ENCODE results near the gene STAM2.
"Not testable (repeated sequence)": the region's sequence is repeated elsewhere in the genome, so short reads cannot be mapped to it uniquely, and the experiment has no call there.

STAM2 gene

GRCh38 chr2:152165780-152166179 lies 9.8 kb downstream of the STAM2 start:
- Histone ChIP-seq H4K20me1 (ENCODE audit: insufficient read depth, low read length, poor library complexity, severe bottlenecking) (peaks cover 3% of the 10 kb centered on the region), H3K9me3 (ENCODE audit: insufficient read depth, low read depth, low read length) (no peaks in the 10 kb centered on the region), H3K4me2 (ENCODE audit: low read depth, low read length, poor library complexity, severe bottlenecking) (no peak overlapping the region), H3K9ac (ENCODE audit: low read depth, low read length, poor library complexity, severe bottlenecking) (no peak overlapping the region), H3K79me2 (ENCODE audit: insufficient read depth, low read length) (peaks cover 66% of the 10 kb centered on the region), H3K4me3 (ENCODE audit: low read length, poor library complexity, severe bottlenecking) (no peak overlapping the region), H3K36me3 (ENCODE audit: insufficient read depth, low read length) (no peaks in the 10 kb centered on the region), H3K27me3 (ENCODE audit: insufficient read depth, low read length, poor library complexity, severe bottlenecking) (no peaks in the 10 kb centered on the region), H3F3A (ENCODE audit: low read depth) (no peaks in the 10 kb centered on the region), H2AFZ (ENCODE audit: low read length) (no peak overlapping the region), H3K9me2 (replicated peaks; ENCODE audit: low read depth, low read length) (no peaks in the 10 kb centered on the region), H3K4me1 (ENCODE audit: insufficient read depth, low read length, poor library complexity, severe bottlenecking) (peaks cover 9% of the 10 kb centered on the region)
- TF ChIP-seq EZH2phosphoT487 (IDR thresholded peaks at IDR 0.05; ENCODE audit: borderline replicate concordance) = no peak
- no peak for TF ChIP-seq CTCF (conservative IDR thresholded peaks at IDR 0.05; ENCODE audit: low read length)

GRCh38 chr2:152165306-152165705 lies 10.3 kb downstream of the STAM2 start:
- Histone ChIP-seq H3K9me2 (replicated peaks; ENCODE audit: low read depth, low read length) (no peaks in the 10 kb centered on the region), H3K36me3 (ENCODE audit: insufficient read depth, low read length) (no peaks in the 10 kb centered on the region), H3K9me3 (ENCODE audit: insufficient read depth, low read depth, low read length) (no peaks in the 10 kb centered on the region), H3K9ac (ENCODE audit: low read depth, low read length, poor library complexity, severe bottlenecking) (no peak overlapping the region), H4K20me1 (ENCODE audit: insufficient read depth, low read length, poor library complexity, severe bottlenecking) (peaks cover 3% of the 10 kb centered on the region), H2AFZ (ENCODE audit: low read length) (no peak overlapping the region), H3K4me2 (ENCODE audit: low read depth, low read length, poor library complexity, severe bottlenecking) (no peak overlapping the region), H3K79me2 (ENCODE audit: insufficient read depth, low read length) (peaks cover 62% of the 10 kb centered on the region), H3K4me1 (ENCODE audit: insufficient read depth, low read length, poor library complexity, severe bottlenecking) (peaks cover 9% of the 10 kb centered on the region), H3F3A (ENCODE audit: low read depth) (no peaks in the 10 kb centered on the region), H3K27me3 (ENCODE audit: insufficient read depth, low read length, poor library complexity, severe bottlenecking) (no peaks in the 10 kb centered on the region), H3K4me3 (ENCODE audit: low read length, poor library complexity, severe bottlenecking) (no peak overlapping the region)
- no peak for TF ChIP-seq CTCF (conservative IDR thresholded peaks at IDR 0.05; ENCODE audit: low read length)
- no peak for TF ChIP-seq EZH2phosphoT487 (IDR thresholded peaks at IDR 0.05; ENCODE audit: borderline replicate concordance)

DNA sequence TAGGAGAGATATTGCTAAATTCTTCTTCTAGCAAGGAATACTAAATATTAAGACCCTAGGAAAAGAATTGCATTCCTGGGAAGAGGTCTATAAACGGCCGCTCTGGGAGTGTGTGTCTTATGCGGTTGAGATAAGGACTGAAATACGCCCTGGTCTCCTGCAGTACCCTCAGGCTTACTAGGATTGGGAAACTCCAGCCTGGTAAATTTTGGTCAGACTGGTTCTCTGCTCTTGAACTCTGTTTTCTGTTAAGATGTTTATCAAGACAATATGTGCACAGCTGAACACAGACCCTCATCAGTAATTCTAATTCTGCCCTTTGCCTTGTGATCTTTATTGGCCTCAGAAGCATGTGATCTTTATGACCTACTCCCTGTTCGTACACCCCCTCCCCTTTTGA lies 11.9 kb downstream of the STAM2 start:
- not testable (repeated sequence) for H3K4me3 ChIP-seq (ENCODE audit: low read length, poor library complexity, severe bottlenecking); H4K20me1 ChIP-seq (ENCODE audit: insufficient read depth, low read length, poor library complexity, severe bottlenecking)
- peaks cover 45% of the 10 kb centered on the region; the same call in 1 of the 2 replicates for H3K79me2 ChIP-seq (ENCODE audit: insufficient read depth, low read length)

DNA sequence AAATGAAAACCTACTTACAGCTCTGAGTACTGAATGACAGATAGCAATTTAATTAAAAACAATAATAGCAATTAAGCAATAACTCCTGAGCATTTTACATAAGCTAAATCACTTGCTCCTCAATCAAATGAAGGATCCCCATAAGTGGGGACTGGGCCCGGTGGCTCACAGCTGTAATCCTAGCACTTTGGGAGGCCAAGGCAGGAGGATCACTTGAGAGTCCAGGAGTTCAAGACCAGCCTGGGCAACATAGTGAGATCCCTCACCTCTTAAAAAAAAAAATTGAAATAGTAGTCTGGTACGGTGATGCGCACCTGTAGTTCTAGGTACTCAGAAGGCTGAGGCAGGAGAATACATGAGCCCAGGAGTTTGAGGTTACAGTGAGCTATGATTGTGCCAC lies 13.4 kb downstream of the STAM2 start:
- Histone ChIP-seq H3K4me1 (ENCODE audit: insufficient read depth, low read length, poor library complexity, severe bottlenecking) (peaks cover 7% of the 10 kb centered on the region), H3K9me2 (replicated peaks; ENCODE audit: low read depth, low read length) (no peaks in the 10 kb centered on the region), H3F3A (ENCODE audit: low read depth) (no peaks in the 10 kb centered on the region), H3K4me2 (ENCODE audit: low read depth, low read length, poor library complexity, severe bottlenecking) (no peak overlapping the region), H3K9ac (ENCODE audit: low read depth, low read length, poor library complexity, severe bottlenecking) (no peak overlapping the region), H3K79me2 (ENCODE audit: insufficient read depth, low read length) (peaks cover 49% of the 10 kb centered on the region; the same call in 1 of the 2 replicates), H2AFZ (ENCODE audit: low read length) (no peak overlapping the region), H3K4me3 (ENCODE audit: low read length, poor library complexity, severe bottlenecking) (no peak overlapping the region), H3K27me3 (ENCODE audit: insufficient read depth, low read length, poor library complexity, severe bottlenecking) (no peaks in the 10 kb centered on the region), H3K36me3 (ENCODE audit: insufficient read depth, low read length) (no peaks in the 10 kb centered on the region), H4K20me1 (ENCODE audit: insufficient read depth, low read length, poor library complexity, severe bottlenecking) (no peaks in the 10 kb centered on the region), H3K9me3 (ENCODE audit: insufficient read depth, low read depth, low read length) (no peaks in the 10 kb centered on the region)
- no peak for TF ChIP-seq EZH2phosphoT487 (IDR thresholded peaks at IDR 0.05; ENCODE audit: borderline replicate concordance)
- no peak for TF ChIP-seq CTCF (conservative IDR thresholded peaks at IDR 0.05; ENCODE audit: low read length)

More for the DNA sequence above, 11.9 kb downstream of the STAM2 start:
- not testable (repeated sequence) for H3K4me2 ChIP-seq (ENCODE audit: low read depth, low read length, poor library complexity, severe bottlenecking); H3K9me3 ChIP-seq (ENCODE audit: insufficient read depth, low read depth, low read length); H3K36me3 ChIP-seq (ENCODE audit: insufficient read depth, low read length); H3F3A ChIP-seq (ENCODE audit: low read depth); H3K9me2 ChIP-seq (replicated peaks; ENCODE audit: low read depth, low read length); H3K4me1 ChIP-seq (ENCODE audit: insufficient read depth, low read length, poor library complexity, severe bottlenecking); H2AFZ ChIP-seq (ENCODE audit: low read length); H3K27me3 ChIP-seq (ENCODE audit: insufficient read depth, low read length, poor library complexity, severe bottlenecking); H3K9ac ChIP-seq (ENCODE audit: low read depth, low read length, poor library complexity, severe bottlenecking)

Measured in Loucy (cell line).